OCI-LY1 (cell line): ENCODE data around the gene IFIH1.
A peak's percentile ranks its signal among the peaks of the same experiment; 100 is the strongest.

Source experiments
- H2AFZ ChIP-seq: fragments of 200-600 bp; sonication (generic), shearing (Covaris generic); 2 replicates; pipeline ENCODE4 v1.6.0; 2014; ENCODE audit warnings: antibody characterized with exemption, mild to moderate bottlenecking, low read length
- H3F3A ChIP-seq: fragments of 200-600 bp; sonication (generic), shearing (Covaris generic); 2 replicates; pipeline ENCODE4 v1.6.0; 2014; ENCODE audit warnings: mild to moderate bottlenecking, antibody characterized with exemption, low read length, moderate library complexity; ENCODE audit not compliant: insufficient read depth
- H3K27ac ChIP-seq: fragments of 200-600 bp; sonication (generic); 2 replicates; pipeline ENCODE4 v1.5.1; 2014; ENCODE audit warnings: low read length, mixed run types, mild to moderate bottlenecking, low read depth; ENCODE audit not compliant: poor library complexity, severe bottlenecking
- H3K27me3 ChIP-seq: fragments of 200-600 bp; sonication (generic); 2 replicates; pipeline ENCODE4 v1.6.0; 2014; ENCODE audit warnings: antibody characterized with exemption, mild to moderate bottlenecking, low read length, moderate library complexity; ENCODE audit not compliant: insufficient read depth
- H3K36me3 ChIP-seq: fragments of 200-600 bp; sonication (generic); 2 replicates; pipeline ENCODE4 v1.6.1; 2014; ENCODE audit warnings: mild to moderate bottlenecking, antibody characterized with exemption, low read length, moderate library complexity, mixed read lengths; ENCODE audit not compliant: insufficient read depth
- H3K4me1 ChIP-seq: fragments of 200-600 bp; sonication (generic); 2 replicates; pipeline ENCODE4 v1.5.1; 2014; ENCODE audit warnings: mild to moderate bottlenecking, low read length, moderate library complexity; ENCODE audit not compliant: insufficient read depth, severe bottlenecking
- H3K4me2 ChIP-seq: fragments of 200-600 bp; sonication (generic), shearing (Covaris generic); 2 replicates; pipeline ENCODE4 v1.6.1; 2014; ENCODE audit warnings: low read length
- H3K4me3 ChIP-seq: fragments of 200-600 bp; sonication (generic); 2 replicates; pipeline ENCODE4 v1.5.1; 2014; ENCODE audit warnings: low read length, low read depth, mild to moderate bottlenecking, mixed read lengths; ENCODE audit not compliant: poor library complexity, severe bottlenecking
- H3K79me2 ChIP-seq: fragments of 200-600 bp; shearing (Covaris generic); 2 replicates; pipeline ENCODE4 v1.6.1; 2016; ENCODE audit warnings: mixed run types, low read length, mixed read lengths; ENCODE audit not compliant: insufficient read depth
- H3K9ac ChIP-seq: fragments of 200-600 bp; sonication (generic), shearing (Covaris generic); 2 replicates; pipeline ENCODE4 v1.6.1; 2014; ENCODE audit warnings: mild to moderate bottlenecking, low read length, mixed read lengths
- H3K9me2 ChIP-seq: fragments of 200-600 bp; sonication (generic), shearing (Covaris generic); 2 replicates; pipeline ENCODE4 v1.6.1; 2014; ENCODE audit warnings: low read depth, mild to moderate bottlenecking, low read length, mixed read lengths
- H3K9me3 ChIP-seq: fragments of 200-600 bp; shearing (Covaris generic); 2 replicates; pipeline ENCODE4 v1.6.1; 2014; ENCODE audit warnings: low read length, mixed read lengths
- H4K20me1 ChIP-seq: fragments of 200-600 bp; sonication (generic), shearing (Covaris generic); 2 replicates; pipeline ENCODE4 v1.6.0; 2016; ENCODE audit warnings: mild to moderate bottlenecking, low read length; ENCODE audit not compliant: insufficient read depth
- EZH2 ChIP-seq: fragments of 200-600 bp; sonication (generic), shearing (Covaris generic); IDR thresholded peaks from 2 replicates; pipeline ENCODE4 v1.8.0; 2017; ENCODE audit warnings: borderline replicate concordance, mixed run types, mild to moderate bottlenecking, antibody characterized with exemption, low read length, moderate library complexity, mixed read lengths
- TF ChIP-seq, protein P1 (sequence below): fragments of 200-600 bp; sonication (generic), shearing (Covaris generic); IDR thresholded peaks from 2 replicates; pipeline ENCODE4 v1.5.1; 2017; ENCODE audit warnings: mild to moderate bottlenecking, antibody characterized with exemption, low read length, moderate library complexity, mixed read lengths

The IFIH1 gene

DNA sequence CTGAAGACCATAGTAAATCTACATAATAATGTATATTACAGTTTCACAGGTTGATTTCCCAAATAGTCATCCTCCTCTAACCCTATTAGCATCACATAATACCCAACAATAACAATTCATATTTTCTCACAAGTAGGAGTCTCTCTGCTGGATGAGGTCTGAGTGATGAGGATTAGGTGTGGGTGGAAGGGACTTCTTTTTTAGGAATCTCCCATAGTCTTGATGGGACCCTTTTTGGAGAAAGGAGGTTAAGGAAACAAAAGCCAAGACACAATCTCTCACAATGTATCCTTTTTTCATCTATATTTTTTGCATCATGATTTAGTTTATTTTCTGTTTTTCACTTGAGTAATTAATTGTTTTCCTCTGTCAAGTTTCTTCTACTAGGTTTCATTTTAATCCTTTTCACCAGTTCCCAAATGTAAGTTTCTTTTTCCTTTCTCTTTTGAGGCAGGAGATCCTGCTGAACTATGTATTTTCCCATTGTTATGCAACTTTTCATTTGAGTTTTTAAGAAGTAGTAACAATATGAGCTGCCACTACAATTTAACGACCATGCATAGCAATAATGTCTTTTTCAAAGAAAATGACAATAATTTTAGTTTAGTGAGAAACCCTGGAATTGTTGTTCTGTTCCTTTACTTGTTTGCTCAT is 2.5 kb upstream of the IFIH1 start:
- Histone ChIP-seq H3K4me1 (peaks cover 37% of the 10 kb centered on the region), H3K4me2 (no peak overlapping the region), H3K9me2 (no peaks in the 10 kb centered on the region), H3K79me2 (no peaks in the 10 kb centered on the region), H3K27ac (no peak overlapping the region), H3K9ac (no peak overlapping the region), H3K9me3 (no peaks in the 10 kb centered on the region), H3K36me3 (no peaks in the 10 kb centered on the region), H3F3A (no peaks in the 10 kb centered on the region), H3K4me3 (no peak overlapping the region), H2AFZ (no peak overlapping the region), H4K20me1 (no peaks in the 10 kb centered on the region), H3K27me3 (no peaks in the 10 kb centered on the region)
- TF ChIP-seq, protein P1, sequence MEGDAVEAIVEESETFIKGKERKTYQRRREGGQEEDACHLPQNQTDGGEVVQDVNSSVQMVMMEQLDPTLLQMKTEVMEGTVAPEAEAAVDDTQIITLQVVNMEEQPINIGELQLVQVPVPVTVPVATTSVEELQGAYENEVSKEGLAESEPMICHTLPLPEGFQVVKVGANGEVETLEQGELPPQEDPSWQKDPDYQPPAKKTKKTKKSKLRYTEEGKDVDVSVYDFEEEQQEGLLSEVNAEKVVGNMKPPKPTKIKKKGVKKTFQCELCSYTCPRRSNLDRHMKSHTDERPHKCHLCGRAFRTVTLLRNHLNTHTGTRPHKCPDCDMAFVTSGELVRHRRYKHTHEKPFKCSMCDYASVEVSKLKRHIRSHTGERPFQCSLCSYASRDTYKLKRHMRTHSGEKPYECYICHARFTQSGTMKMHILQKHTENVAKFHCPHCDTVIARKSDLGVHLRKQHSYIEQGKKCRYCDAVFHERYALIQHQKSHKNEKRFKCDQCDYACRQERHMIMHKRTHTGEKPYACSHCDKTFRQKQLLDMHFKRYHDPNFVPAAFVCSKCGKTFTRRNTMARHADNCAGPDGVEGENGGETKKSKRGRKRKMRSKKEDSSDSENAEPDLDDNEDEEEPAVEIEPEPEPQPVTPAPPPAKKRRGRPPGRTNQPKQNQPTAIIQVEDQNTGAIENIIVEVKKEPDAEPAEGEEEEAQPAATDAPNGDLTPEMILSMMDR, result no peak
- TF ChIP-seq EZH2, result no peak

DNA sequence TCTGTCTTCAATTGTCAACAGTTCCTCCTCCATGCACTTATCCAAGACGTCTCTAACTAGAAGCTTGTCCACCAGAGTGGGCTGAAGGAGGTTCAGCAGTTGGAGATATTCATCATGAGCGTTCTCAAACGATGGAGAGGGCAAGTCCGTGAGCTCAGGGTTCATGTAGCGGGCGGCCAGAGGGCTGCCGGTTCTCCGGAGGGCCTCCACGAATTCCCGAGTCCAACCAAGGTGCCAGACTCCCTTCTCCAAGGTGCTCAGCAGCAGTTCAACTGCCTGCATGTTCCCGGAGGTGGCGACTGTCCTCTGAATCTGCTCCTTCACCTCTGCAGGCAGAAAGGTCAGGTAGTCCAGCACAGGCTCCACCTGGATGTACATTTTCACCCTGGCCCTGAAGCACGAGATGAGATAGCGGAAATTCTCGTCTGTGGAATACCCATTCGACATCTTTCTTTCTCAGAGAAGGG is 590 bp downstream of the IFIH1 start:
- TF ChIP-seq EZH2, result no peak
- TF ChIP-seq, protein P1, result no peak
- Histone ChIP-seq H3F3A (no peaks in the 10 kb centered on the region), H3K27ac (peak overlapping the region; percentile 74), H3K4me2 (peak overlapping the region; percentile 96), H3K27me3 (no peaks in the 10 kb centered on the region), H2AFZ (peak overlapping the region; percentile 57), H3K9me2 (no peaks in the 10 kb centered on the region), H3K4me1 (peaks cover 40% of the 10 kb centered on the region), H3K9me3 (no peaks in the 10 kb centered on the region), H3K36me3 (no peaks in the 10 kb centered on the region), H3K79me2 (no peaks in the 10 kb centered on the region), H4K20me1 (no peaks in the 10 kb centered on the region), H3K4me3 (peak overlapping the region; percentile 76), H3K9ac (peak overlapping the region; percentile 75)

DNA sequence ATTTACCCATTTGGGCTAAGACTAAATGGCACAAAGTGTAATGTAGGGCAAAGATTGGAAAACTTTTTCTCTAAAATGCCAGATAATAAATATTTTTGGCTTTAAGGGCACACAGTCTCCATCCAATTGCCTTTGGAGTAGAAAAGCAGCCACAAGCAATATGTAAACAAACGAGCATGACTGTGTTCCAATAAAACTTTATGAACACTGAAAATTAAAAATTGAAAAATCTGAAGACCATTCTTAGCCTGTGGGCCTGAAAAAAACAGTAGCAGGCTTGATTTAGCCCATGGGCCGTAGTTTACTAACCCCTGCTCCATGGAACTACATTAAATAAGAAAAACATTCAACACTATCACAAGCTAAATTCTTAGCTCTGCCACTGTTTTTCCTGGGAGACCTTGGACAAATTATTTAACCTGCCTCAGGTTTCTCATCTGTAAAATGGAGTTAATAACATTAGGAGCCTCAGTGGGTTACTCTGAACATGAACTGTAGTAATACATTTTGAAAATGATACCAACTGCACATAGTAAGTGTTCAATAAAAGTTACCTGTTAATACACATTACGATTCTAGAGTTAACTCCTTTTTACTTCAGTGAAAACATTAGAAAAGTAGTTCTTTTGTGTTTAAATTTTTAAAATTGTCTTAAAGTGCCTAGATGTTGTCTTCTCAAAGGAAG is 1.3 kb downstream of the IFIH1 start:
- Histone ChIP-seq H3K9me2 (no peaks in the 10 kb centered on the region), H4K20me1 (no peaks in the 10 kb centered on the region), H3K36me3 (no peaks in the 10 kb centered on the region), H3K27ac (peak overlapping the region; percentile 74), H3K4me3 (peak overlapping the region; percentile 76), H3K27me3 (no peaks in the 10 kb centered on the region), H3K4me2 (peak overlapping the region; percentile 96), H3K79me2 (no peaks in the 10 kb centered on the region), H2AFZ (peak overlapping the region; percentile 57), H3F3A (no peaks in the 10 kb centered on the region), H3K9ac (peak overlapping the region; percentile 75), H3K9me3 (no peaks in the 10 kb centered on the region), H3K4me1 (peaks cover 40% of the 10 kb centered on the region)
- TF ChIP-seq, protein P1, result no peak
- no peak for TF ChIP-seq EZH2
